SHP77 treated with DMSO at 0.1 percent for 48 hours (cell line): ENCODE measurements around the gene FN3K.
"Not testable (repeated sequence)": the region's sequence is repeated elsewhere in the genome, so short reads cannot be mapped to it uniquely, and the experiment has no call there.

Experiments
- DNase-seq: peaks from one replicate; lab custom pipeline; 2025; lab: John Stamatoyannopoulos, UW

Gene FN3K

DNA sequence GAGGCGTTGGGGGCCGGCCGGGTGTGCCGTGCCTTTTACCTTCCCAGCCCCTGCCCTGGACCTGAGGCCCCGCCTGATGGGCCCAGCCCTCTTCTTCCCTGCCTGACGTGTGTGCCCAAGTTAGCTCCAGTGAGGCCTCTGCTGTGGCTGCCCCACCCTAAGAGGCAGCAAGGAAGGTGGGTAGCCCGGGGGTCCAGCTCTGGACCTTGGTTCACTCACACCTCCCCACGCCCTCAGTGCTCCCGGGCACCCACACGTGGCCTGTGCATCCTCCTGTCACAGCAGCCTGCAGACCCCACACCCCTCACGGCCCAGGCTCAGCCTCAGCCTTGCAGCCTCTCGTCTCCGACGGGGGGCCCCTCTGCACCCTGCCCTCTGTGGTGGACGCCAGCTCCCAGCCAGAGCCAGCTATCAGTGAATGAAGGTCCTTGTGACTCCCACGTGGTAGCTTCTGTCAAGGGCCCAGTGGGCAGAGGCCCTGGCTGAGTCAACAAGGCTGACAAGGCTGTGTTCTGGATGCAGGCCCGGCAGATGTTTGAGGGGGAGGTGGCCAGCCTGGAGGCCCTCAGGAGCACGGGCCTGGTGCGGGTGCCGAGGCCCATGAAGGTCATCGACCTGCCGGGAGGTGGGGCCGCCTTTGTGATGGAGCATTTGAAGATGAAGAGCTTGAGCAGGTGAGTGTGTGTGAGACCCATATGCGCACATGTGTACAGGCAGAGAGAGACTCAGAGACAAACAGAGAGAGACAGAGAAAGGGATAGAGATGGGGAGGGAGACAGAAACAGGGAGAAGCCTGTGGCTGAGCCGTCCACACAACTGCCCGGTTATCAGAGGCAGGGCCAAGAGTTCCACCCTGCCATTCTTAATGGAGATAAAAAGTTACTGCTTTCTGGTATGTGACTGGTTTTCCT, 2.8 kb downstream of the FN3K start:
- DNase-seq, result peak; percentile 76

DNA sequence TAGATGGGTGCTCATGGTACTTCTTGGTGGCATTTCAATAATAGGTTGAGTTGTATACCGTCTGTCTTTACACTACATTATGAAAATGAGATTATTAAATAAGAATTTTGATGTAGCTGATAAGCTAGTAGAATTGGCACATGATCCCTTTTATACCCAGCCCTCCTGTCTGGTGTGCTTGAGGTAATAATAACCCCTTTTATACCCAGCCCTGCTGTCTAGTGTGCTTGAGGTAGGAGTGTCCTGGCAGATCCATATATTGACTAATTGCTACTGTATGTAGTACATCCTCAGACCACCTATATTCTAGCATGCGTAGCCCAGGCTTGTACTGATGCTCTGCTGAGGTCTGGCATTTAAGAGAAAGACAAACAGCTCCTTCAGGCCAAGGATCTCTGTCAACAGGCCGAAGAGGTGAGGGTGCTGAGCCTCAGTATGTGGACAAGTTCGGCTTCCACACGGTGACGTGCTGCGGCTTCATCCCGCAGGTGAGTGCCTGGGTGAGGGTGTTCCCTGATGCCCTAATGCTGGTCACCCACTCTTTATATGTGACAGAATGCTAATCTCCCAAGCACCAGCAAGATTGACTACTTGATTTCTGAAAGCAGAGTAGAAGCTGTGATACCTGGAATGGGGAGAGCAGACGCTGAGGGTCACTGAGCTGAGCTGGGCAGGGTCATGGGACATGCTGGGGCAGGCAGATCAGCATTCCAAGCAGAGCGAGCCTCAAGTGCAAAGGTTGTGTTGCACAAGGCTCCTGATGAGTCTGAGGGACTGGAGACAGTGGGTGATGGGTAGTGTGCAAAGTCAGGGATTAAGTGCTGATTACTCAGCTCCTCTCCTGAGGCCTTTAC, 5.7 kb downstream of the FN3K start:
- no peak for DNase-seq

DNA sequence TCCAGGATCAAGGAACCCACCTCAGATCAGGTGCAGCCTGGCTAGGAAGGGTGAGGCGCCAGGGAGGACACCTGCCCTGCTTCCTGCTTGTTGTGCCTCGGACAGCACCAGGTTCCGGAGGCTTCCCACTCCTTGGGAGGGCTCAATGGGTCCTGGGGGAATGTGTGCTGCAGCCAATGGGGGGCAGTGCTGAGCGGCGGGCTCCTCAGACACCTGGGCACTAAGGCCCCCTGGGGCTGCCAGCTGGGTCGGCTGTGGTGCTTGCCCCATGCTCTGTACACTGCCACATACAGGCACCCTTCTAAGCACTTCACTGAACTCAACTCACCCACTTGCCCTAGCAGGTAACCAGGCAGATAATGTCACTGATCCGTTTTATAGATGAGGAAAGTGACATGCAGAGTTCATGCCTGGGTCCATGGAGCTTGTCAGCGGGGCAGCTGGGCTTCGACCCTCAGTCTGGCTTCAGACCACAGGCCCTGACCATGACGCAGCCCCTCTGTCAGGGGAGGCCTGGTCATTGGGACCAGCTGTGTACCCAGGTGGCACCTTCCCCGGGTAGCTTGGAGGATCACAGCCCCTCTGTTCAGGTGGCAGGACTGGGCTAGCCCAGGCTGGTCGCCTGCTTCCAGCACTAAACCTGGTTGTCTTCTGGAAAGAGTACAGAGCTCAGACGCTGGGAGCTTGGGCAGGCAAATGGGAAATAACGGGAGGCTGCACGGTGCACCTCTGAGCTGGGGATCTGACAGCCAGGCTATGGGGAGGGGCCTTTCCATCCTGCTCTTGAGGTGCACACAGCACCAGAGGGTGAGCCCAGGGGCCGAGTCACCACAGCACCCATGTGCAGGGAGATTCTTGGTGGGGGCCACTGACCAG, 8.2 kb downstream of the FN3K start:
- DNase-seq, result no peak

DNA sequence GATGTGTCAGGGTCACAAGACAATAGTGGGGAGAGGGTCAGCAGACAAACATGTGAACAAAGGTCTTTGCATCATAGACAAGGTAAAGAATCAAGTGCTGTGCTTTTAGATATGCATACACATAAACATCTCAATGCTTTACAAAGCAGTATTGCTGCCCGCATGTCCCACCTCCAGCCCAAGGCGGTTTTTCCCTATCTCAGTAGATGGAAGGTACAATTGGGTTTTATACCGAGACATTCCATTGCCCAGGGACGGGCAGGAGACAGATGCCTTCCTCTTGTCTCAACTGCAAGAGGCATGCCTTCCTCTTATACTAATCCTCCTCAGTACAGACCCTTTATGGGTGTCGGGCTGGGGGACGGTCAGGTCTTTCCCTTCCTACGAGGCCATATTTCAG, 9.3 kb downstream of the FN3K start:
- not testable (repeated sequence) for DNase-seq

DNA sequence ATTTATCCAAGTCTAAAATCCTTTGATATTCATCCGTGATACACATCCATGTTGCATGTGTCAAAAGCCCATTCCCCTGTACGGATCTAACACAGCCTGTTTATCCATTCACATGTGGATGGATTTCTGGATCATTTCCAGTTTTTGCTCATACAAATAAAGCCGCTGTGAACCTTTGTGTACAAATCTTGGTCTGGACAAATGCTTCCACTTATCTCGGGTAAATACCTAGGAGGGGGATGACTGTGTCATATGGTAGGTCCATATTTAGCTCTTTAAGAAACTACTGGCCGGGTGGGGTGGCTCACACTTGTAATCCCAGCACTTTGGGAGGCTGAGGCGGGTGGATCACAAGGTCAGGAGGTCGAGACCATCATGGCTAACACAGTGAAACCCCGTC, 10.1 kb downstream of the FN3K start:
- DNase-seq, result no peak

DNA sequence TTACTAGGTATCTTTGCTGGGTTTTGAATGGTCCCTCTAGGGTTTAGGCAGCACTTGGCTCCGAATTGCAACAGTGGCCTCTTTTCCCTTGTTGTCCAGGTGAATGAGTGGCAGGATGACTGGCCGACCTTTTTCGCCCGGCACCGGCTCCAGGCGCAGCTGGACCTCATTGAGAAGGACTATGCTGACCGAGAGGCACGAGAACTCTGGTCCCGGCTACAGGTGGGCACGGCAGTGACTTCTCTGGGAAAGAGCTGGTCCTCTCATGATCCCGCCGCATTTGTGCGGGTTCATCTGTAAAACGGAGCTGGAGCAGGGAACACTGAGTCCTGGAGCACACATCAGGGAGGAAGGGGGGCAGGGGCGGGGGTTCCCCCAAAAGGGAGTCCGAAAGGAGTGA, 13.3 kb downstream of the FN3K start:
- DNase-seq, result no peak

DNA sequence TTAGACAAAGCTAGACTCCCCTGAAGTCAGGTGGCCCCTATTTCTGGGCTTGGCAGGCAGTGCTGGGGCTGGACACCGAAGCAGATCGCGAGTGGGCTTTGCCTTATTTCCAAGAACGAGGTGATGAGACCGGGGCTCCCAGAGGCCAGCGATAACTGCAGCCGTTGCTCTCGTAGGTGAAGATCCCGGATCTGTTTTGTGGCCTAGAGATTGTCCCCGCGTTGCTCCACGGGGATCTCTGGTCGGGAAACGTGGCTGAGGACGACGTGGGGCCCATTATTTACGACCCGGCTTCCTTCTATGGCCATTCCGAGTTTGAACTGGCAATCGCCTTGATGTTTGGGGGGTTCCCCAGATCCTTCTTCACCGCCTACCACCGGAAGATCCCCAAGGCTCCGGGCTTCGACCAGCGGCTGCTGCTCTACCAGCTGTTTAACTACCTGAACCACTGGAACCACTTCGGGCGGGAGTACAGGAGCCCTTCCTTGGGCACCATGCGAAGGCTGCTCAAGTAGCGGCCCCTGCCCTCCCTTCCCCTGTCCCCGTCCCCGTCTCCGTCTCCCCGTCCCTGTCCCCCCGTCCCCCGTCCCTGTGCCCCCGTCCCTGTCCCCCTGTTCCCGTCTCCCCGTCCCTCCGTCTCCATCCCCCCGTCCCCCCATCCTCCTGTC, 15.0 kb downstream of the FN3K start:
- no peak for DNase-seq

DNA sequence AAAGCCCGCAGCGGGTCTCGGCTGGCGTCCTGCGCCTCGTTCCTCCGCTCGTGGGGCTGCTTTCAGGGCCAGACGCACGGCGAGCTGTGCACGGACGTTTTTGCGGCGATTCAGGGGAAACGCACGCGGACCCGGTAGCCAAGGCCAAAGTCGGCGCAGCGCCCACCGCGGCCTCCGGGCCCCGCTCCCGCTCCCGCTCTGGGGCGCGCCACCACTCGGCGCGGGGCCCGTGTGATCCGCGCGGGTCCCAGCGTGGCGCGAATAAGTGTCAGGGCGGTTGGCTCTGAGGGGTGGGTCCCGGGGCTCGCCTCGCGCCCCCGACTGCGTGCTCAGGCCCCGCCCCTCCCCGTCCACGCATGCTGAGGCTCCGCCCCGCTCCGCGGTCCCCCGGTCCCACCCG, 15.8 kb downstream of the FN3K start:
- DNase-seq, result no peak

DNA sequence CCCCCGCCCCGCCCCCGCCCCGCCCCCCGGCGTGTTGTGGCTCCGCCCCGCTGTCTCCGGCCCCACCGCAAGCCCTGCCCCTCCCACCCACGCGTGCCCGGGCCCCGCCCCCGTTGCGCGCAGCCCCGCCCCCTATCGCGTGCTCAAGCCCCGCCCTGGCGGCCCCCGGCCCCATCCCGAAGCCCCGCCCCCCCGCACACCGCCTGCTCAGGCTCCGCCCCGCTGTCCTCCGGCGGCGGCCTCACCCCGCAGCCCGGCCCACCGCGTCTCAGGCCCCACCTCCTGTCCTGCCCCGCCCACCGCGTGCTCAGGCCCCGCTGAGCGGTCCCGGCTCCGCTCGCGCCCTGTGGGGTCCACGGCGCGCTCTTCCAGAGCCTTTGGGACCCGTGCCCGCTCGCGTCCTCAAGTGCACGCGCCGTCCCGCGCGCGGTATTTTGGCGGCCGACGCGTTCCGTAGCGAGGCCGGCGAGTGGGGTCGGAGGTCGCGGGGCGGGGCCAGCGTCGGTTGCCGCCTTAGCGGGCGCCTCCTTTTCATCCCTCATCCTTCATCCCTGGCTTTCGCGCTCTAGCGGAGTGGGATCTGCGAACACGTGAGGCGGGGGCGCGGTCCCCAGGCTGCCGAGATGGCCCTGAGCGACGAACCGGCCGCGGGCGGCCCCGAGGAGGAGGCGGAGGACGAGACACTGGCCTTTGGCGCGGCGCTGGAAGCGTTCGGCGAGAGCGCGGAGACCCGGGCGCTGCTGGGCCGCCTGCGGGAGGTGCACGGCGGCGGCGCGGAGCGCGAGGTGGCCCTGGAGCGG, 16.4 kb downstream of the FN3K start, which contains the start of gene TBCD:
TSS of gene TBCD (plus strand) at position 495 of the 800 bp plus-strand sequence. CDS start at position 624, 129 bp downstream.
- DNase-seq, result peak; percentile 83

DNA sequence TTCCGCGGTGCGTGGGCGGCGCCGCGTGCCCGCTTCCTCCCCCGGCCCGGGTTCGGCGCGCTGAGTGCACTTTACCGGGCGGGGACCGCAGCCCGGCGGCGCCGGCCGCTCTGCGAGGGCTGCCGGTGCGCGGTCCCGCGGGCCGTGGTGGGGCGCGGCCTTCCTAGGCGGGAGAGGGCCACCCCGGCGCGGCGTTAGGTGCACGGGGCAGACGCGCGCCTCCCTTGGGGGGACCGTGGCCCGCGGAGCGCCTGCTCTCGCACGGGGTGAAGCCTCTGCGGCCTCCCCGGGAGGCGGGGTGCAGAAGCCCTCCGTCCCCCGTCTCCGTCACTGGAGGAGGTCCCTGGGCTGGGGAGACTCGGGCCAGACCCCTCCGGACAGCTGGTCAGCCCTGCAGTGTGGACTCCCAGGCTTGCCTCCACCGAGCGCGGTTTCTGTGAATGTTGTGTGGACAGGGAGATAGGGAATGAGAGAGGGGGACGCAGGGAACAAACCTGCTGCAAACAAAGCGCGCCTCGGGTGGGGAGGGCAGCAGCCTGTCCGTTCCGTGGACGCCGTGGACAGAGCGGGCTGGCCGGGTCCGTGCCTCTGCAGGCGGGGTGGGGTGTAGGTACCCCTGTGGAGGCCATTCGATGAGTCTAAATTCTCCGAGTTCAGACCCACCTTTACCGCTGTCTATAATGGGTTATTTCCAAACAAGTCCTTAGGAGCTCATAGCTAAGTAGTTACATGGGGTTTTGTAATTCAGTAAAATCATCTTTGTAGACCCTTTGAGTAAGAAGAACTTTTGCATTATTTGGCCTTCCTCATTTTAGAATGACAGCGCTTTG, 17.2 kb downstream of the FN3K start:
- DNase-seq, result no peak

DNA sequence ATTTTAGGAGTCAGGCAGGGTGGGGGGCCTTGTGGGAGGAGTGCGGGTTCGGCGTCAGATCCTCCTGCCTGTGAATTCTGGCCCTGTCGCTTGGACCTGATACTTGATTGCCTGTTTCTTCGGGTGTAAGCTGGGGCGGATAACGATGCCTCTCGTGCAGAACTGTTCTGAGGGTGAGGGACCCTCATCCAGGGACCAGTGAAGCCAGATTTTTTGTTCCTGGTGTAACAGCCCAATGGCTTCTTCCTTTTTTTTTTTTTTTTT, 17.7 kb downstream of the FN3K start:
- no peak for DNase-seq

DNA sequence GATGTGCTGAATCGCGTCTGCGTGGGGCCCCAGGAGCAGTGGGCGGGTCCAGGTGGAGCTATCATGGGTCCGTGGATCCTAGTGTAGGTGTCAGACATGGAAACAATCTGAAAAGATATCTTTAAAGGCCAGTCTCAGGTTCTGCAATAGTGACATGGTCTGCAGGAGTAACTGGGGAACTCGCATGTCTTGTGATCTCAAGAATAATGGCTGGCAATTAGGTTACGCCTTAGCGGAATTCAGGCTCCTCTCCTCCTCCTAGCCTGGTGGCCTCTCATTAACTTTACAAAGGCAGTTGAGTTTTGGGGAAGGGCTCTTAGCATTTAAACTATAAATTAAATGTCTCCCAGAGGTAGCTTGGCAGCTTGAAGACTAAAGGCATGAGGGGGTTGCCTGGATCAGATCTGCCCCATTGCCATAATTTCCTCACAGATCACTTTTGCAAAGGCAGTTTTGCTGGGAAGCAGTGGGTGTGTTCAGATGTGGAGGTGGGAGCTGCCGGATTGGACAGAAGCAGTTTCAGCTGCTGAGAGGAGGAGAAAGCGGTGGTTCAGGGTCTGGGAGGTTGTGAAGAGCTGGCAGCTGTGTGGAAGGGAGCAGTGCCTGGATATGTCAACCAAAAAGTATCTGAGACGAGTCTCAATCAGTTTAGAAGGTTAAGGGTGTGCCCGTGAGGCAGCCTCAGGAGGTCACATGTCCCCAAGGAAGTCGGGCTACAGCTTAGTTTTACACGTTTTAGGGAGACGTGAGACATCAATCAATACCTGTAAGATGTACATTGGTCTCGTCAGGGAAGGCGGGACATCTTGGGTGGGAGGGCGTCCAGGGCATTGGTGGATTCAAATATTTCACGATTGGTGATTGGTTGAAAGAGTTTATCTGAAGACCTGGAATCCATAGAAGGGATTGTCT, 19.1 kb downstream of the FN3K start:
- DNase-seq, result no peak

DNA sequence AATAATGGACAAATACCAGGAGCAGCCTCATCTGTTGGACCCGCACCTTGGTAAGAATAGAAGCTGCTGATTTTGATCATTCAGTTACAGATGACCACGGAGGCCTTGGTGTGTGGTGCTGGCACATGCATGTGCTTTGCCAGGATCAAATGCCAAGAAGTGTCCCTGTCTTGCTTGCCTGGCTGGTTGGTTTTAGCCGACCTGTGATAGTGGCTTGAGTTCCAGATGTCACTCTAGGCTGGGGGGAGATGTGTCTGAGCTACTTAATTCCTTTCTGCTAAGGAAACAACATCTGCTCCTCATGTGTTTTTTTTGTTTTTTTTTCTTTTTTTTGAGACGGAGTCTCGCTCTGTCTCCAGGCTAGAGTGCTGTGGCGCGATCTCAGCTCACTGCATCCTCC, 20.8 kb downstream of the FN3K start:
- DNase-seq, result no peak

DNA sequence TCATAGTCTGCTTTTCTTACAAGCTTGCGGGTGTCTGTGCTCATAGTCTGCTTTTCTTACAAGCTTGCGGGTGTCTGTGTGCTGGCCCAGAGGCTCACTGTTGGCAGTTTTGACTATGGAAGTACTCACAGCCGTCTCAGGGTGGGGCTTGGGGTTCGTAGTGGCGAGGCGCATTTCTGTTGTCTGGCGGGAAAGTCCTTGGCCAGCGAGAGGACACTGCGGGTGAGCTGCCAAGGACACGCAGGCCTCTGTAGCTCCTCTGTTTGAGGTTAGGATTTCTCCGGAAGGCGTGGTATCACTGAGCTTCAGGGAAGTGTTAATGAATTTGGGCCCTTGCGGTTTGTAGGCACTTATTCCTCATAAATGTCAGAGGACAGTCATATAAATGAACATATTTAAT, 30.0 kb downstream of the FN3K start:
- DNase-seq, result no peak

DNA sequence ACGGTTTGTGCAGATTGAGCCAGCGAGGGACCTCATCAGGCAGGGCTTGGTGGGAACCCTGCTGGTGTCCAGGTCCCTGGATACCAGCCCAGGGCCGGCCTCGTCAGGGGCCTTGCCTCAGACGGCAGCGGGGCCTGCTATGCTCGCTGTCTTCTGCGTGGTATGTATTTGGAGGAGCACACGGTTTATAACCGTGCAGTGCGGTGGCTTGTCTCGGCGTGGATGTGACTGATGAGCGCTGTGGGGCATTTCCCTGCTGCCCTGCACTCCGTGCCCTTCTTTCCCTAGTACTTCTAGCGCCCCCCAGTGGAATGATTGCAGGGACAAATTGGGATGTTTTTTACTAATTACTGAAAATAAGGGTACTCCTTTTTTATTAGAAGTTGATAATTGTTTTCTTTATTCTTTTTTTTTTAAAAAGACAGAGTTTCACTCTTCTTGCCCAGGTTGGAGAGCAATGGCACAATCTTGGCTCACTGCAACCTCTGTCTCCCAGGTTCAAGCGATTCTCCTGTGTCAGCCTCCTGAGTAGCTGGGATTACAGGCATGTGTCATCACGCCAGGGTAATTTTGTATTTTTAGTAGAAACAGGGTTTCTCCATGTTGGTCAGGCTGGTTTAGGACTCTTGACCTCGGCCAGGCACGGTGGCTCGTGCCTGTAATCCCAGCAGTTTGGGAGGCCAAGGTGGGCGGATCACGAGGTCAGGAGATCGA, 31.8 kb downstream of the FN3K start:
- DNase-seq, result no peak

DNA sequence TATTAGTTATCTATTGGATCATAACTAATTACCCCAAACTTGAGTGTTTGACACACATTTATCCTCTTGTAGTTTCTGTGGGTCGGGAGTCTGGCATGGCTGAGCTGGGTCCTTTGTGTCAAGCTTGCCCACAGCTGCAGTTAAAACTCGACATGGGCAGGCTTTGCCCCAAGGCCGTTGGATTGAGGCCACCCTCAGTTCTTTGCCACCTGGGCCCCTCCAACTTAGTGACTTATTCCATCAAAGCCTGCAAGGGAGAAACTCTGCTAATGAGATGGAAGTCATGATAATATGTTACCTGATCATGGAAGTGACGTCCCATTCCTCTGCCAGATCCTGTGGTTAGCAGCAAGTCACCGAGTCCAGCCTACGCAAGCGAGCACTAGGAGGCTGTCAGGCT, 33.6 kb downstream of the FN3K start:
- DNase-seq, result no peak

DNA sequence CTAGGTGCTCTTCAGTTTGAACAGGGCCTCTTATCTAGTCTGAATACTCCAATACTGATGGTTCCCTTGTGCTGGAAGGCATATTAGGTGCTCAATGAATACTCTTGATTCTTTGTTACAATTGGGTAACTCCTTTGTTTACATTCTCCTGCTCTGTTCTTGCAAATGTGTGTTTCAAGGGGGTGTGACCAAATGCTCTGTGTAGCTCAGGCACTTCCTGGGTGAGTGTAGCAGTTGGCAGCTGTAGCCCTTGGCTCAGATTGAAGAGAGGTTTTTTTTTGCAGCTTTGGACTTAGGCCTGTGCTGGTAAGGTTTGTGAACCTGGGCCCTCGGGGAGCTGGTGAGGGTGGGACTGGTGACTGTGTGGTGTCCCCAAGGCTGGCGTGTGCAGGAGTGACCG, 36.6 kb downstream of the FN3K start:
- no peak for DNase-seq

DNA sequence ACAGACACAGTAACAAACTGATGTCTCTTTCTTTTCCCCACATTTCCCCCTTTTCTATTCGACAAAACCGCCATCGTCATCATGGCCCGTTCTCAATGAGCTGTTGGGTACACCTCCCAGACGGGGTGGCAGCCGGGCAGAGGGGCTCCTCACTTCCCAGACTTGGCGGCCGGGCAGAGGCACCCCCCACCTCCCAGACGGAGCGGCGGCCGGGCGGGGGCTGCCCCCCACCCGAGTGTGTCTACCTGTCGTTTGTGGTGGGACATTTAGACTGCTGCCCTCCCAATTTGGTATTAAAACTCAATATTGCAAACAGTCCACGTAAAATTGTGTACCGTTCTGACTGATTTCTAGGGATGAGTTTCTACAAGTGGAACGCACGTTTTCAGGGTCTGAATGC, 39.0 kb downstream of the FN3K start:
- DNase-seq, result not testable (repeated sequence)
